A549 (cell line): ENCODE data around the gene OR6K6.

Experiments used
- CEBPB ChIP-seq, 2 experiments: fragments of >200 bp in 1 of 2; sonication (Bioruptor Twin) in 1 of 2; formaldehyde crosslinking in 1 of 2; IDR thresholded peaks; 2 replicates each; pipeline ENCODE4 v1.6.1; 2012 to 2016
- CTCF ChIP-seq: fragments of >200 bp; sonication (Bioruptor Twin); formaldehyde crosslinking; IDR thresholded peaks from 3 replicates; pipeline ENCODE4 v1.5.1; 2016
- JUN ChIP-seq, 2 experiments: fragments of >200 bp; sonication (Bioruptor Twin); formaldehyde crosslinking; IDR thresholded peaks; 2 replicates in 1 of 2; 3 replicates in 1 of 2; pipeline ENCODE4 v1.6.1; 2016 to 2017
- RCOR1 ChIP-seq: fragments of 150-350 bp; IDR thresholded peaks from 2 replicates; pipeline ENCODE4 v1.6.1; 2014; ENCODE audit warnings: antibody characterized with exemption, low read length, low read depth

- TF ChIP-seq RCOR1 (no peak), JUN (IDR thresholded peaks at IDR 0.05) (no peak), CTCF (no peak), CEBPB (IDR thresholded peaks at IDR 0.05) (no peak)
These were observed 48.4 kb upstream of the OR6K6 start for GRCh38 chr1:158706096-158706495.
